PC-3 (cell line): ENCODE results near the gene BCR.

Source experiments
- CTCF ChIP-seq: fragments of 300-600 bp; sonication (generic); conservative IDR thresholded peaks from 2 replicates; pipeline ENCODE4 v1.5.1; 2017; ENCODE audit warnings: antibody characterized with exemption, low read depth, mild to moderate bottlenecking, low read length
- EZH2 ChIP-seq: fragments of 300-600 bp; sonication (generic); IDR thresholded peaks from one replicate; pipeline ENCODE4 v1.6.1; 2017; ENCODE audit warnings: antibody characterized with exemption, mild to moderate bottlenecking, low read length; ENCODE audit not compliant: unreplicated experiment
- EZH2phosphoT487 ChIP-seq: fragments of 300-600 bp; sonication (generic); IDR thresholded peaks from 2 replicates; pipeline ENCODE4 v1.6.1; 2018; ENCODE audit warnings: mild to moderate bottlenecking, antibody characterized with exemption, low read length, borderline replicate concordance

- TF ChIP-seq CTCF (no peak), EZH2 (no peak), EZH2phosphoT487 (no peak)
Measured at GRCh38 chr22:23204125-23204488, 23.8 kb downstream of the BCR start.
